RWPE1 (cell line): ENCODE measurements around the gene GSTM4.
A peak's percentile ranks its signal among the peaks of the same experiment; 100 is the strongest.

Experiments used
- CTCF ChIA-PET: fragments of 350-600 bp; sonication (Branson Sonifier 250); formaldehyde crosslinking; extraction: SDS; loops from one replicate; lab custom pipeline; 2021; lab: Yijun Ruan, JAX
- POLR2A ChIA-PET: fragments of 400-600 bp; formaldehyde crosslinking; extraction: SDS; loops from one replicate; lab custom pipeline; 2020; ENCODE audit warnings: antibody characterized with exemption; ENCODE audit not compliant: low non-redundant PET; lab: Yijun Ruan, JAX
- DNase-seq: peaks from one replicate; pipeline ENCODE4 v3.0.0; 2012; ENCODE audit warnings: low spot score
- H3K27ac ChIP-seq: fragments of 450-650 bp; 2 replicates; pipeline ENCODE4 v1.5.1; 2017
- TF ChIP-seq, protein P1 (sequence below): fragments of 450-650 bp; conservative IDR thresholded peaks from 2 replicates; pipeline ENCODE4 v1.5.1; 2017; ENCODE audit warnings: low read depth, mild to moderate bottlenecking

The GSTM4 gene

DNA sequence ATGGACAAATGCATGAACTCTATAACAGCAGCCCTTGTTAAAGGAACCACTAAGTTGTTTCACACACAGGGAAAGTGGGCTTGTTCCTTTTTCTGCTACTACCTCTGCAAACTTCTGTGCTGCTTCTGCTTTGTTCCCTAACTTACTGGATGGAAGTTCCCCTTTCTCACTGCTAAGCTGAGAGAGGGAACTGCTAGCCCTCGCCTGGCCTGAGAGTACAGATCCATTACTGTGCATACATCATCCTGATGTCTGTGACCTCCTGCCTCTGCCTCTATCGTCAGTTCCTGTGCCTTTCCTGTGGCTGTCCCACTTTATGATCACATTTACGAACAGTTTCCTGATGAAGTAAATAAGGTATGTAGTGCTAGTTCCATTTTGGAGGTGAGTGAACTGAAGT lies 40.0 kb upstream of the GSTM4 start:
- TF ChIP-seq, protein P1, sequence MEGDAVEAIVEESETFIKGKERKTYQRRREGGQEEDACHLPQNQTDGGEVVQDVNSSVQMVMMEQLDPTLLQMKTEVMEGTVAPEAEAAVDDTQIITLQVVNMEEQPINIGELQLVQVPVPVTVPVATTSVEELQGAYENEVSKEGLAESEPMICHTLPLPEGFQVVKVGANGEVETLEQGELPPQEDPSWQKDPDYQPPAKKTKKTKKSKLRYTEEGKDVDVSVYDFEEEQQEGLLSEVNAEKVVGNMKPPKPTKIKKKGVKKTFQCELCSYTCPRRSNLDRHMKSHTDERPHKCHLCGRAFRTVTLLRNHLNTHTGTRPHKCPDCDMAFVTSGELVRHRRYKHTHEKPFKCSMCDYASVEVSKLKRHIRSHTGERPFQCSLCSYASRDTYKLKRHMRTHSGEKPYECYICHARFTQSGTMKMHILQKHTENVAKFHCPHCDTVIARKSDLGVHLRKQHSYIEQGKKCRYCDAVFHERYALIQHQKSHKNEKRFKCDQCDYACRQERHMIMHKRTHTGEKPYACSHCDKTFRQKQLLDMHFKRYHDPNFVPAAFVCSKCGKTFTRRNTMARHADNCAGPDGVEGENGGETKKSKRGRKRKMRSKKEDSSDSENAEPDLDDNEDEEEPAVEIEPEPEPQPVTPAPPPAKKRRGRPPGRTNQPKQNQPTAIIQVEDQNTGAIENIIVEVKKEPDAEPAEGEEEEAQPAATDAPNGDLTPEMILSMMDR = no peak
- ChIA-PET POLR2A (no interaction called here), CTCF (interaction anchor here (2.0 kb wide), 1 partner anchor 24 kb away, joined by 4 read pairs; no protein-coding TSS in a partner anchor)
- H3K27ac ChIP-seq = no peak overlapping the region
- no peak for DNase-seq

DNA sequence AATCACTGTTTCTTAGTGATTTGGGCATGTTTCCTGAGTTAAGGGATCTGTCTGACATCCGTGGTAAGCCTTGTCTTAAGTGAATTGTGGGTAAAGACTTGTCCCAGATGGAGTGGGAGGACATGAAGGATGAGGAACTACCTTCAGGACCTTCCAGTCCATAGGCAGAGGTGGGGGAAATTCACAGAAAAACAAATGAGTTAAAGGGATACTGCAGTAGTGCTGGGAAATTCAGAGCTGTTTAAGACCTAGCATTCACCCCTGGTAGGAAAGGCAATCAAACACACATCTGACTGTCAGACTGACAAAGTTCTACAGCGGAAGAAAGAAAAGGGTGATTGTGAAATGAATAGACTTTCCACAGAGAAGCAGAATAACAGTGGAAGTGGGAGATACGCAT lies 39.5 kb upstream of the GSTM4 start:
- H3K27ac ChIP-seq = no peak overlapping the region
- no peak for DNase-seq
- ChIA-PET POLR2A (no interaction called here), CTCF (interaction anchor here (0.6 to 2.0 kb wide), 2 partner anchors 24 to 84 kb away, joined by 3 to 4 read pairs; no protein-coding TSS in a partner anchor)
- TF ChIP-seq, protein P1 = no peak

DNA sequence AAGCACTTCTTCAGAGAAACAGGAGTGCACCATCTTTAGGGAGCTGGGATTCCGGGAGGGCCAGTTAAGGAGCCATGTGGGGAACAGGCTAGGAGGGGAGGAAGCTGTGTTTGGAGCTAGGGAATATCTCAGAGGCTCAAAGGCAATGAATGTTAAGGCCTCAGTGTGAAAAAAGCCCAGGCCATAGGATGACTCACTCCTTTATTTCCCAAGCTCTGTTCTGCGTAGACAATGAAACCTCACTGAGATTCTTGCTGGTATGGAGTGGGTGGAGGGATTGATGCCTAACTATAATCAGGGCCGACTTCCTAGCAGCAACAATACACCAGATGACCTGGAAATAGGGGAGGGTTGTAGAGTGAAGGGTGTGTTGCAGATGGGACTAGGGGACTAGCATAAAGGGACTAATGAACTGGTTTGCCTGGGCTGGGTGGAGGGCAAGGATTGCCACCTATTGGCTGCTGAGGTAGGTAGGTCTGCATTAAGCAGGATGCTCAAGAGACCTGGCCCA lies 38.6 kb upstream of the GSTM4 start:
- peak; percentile 78 for DNase-seq
- POLR2A ChIA-PET = no interaction called here

DNA sequence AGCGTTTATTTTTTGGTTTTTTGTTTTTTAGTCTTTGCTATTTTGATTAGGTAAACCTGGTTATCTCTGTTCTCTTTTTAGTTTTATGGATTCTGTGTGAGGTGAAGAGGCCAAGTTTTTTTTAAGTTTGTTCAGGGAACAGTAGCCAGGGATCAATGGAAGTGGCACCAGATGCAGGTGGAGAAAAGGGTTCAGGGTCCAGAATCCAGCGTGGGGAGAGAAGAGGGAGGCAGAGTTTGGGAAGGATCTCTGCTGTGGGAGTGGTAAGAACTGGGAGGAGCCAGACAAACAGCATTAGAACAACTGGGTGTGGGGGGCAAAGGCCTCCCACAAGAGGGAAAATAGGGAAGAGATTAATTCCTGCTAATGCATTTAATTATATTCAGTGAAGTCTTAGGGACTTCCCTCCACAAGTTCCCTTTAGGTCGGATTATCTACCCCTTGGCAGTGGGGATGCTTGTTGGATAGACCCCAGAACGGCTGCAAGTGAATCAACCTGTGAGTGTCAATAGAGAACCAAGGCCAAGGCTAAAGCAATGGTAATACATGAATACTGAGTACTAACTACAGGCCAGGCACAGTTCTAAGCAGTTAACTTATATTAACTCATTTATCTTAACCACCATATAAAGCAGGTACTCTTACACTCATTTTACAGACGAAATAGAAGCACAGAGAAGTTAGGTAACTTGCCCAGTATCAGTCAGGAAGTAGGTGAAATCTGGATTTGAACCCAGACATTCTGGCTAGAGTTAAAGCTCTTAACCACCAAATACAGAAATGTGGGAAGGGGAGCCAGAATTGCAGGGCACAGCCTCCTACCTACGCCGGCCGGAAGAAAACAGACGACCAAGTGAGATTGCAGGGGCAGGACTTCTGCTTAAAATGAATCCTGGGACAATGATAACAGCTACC lies 37.0 kb upstream of the GSTM4 start:
- peak overlapping the region; percentile 88 for H3K27ac ChIP-seq
- TF ChIP-seq, protein P1 = no peak
- DNase-seq = no peak
- CTCF ChIA-PET = interaction anchor here (0.6 to 0.7 kb wide), 2 partner anchors 37 to 156 kb away, joined by 3 read pairs; partner anchors contain the start of gene GSTM4
- POLR2A ChIA-PET = no interaction called here

More for the DNA sequence above, 38.6 kb upstream of the GSTM4 start:
- CTCF ChIA-PET = interaction anchor here (0.8 to 2.0 kb wide), 2 partner anchors 23 to 72 kb away, joined by 3 to 4 read pairs; no protein-coding TSS in a partner anchor
- TF ChIP-seq, protein P1 = no peak
- peak overlapping the region; percentile 50; the same call in 1 of the 2 replicates for H3K27ac ChIP-seq

DNA sequence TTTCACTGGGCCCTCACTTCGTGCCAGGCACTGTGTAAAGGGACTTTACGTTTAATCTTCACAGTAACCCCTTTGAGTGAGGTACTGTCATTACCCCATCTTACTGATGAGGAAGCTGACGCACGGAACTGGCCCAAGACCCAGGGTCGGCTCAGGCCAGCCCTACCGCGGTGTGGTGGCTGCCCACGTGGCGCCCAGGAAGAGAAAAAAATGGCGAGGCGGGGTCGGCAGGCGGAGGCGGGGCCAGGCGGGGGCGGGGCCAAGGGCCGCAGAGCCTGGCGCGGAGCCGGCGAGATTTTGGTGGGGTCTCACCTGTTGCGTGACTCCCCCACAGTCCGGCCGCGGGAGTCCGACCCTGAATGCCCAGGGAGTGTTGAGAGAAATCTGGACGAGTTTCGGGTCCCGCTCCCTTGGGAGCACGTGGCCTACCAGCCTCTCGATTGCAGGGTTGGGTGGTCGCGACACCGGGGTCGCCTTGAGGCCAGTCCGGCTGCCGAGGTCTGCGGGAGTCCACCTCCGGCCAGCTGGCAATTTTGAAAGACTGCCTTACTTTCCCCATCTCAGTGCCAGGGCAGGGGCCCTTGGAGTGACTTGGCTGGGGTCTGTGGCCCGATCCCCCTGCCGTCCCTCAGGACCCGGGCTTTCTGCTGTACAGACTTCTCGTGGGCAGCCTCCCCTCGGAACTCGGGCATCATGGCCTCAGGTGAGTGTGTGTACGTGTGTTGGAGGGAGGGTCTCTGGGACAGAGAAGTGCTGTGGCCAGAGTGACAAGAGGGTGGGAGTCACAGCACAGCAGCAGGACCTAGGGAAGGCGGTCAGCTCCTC lies 36.1 kb upstream of the GSTM4 start, which contains the start of the genes AMPD2 and GNAT2:
AMPD2 (plus strand) TSS at position 262 of the 825 bp plus-strand sequence. CDS start 1,339 bp downstream, outside the sequence.
GNAT2 (minus strand) TSS at position 41 of the 825 bp plus-strand sequence. CDS start 6,746 bp downstream, outside the sequence.
- POLR2A ChIA-PET = no interaction called here
- CTCF ChIA-PET = interaction anchor here (0.6 to 1.1 kb wide), 3 partner anchors 20 to 553 kb away, joined by 3 to 4 read pairs (median 3); no protein-coding TSS in a partner anchor
- H3K27ac ChIP-seq = peak within 1 kb of the TSS; percentile 88
- DNase-seq = peak; percentile 85
- TF ChIP-seq, protein P1 = no peak
